Medulla oblongata (tissue), 1 donor: ENCODE measurements around the gene SMIM30.

Source experiments
- DNase-seq: peaks from one replicate; pipeline ENCODE4 v3.0.0-alpha.2; 2015; ENCODE audit errors: extremely low spot score

Gene SMIM30

DNA sequence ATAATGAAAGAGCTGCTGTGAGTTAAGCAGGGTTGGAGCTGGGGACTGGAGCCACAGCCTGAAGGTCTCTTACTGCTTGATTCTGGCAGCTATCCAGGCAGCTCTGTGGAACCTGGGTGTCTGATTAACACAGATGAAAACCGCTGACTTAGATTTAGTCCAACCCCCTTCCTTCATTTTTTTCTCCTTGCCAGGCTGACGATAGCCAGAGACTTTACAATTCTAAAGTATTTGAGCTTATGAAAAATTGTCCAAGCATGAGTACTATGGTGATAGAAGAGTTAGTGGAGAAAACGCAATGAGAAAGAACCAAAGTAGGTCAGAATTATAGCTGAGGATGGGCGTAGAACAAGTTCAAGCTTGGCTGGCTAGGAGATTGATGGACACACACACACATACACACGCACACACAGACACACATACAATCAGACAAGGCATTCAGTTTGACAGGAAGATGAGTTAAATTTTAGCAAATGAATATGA, 18.2 kb downstream of the SMIM30 start:
- DNase-seq = no peak

DNA sequence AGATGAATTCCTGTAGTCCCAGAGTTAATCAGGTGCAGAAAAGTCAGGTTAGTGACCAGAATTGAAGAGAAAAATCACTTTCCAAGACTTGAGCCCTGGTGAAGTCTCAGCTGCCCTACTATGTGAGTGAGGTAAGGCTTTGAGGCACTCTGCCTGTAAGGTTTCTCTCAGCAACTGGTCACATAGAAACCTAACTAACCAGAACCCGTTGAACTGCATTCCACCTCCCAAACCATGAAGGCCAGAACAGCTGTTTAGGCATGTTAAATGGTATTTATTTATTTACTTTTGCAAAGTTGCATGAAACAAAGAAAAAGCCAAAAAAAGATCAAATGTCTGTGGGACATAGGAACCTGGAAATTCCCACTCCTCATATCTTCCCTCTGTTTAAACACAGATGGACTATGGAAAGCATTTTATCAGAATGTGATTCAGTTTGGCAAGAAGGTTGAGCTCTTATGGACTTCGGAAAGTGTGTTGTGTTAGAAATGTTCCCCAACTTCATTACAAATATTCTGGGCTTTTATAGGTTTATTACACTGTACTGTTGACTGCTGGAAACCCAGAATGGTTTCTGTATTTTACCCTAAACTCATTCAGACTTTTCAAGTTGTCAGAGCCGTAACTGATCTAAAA, 19.0 kb downstream of the SMIM30 start:
- DNase-seq = no peak

DNA sequence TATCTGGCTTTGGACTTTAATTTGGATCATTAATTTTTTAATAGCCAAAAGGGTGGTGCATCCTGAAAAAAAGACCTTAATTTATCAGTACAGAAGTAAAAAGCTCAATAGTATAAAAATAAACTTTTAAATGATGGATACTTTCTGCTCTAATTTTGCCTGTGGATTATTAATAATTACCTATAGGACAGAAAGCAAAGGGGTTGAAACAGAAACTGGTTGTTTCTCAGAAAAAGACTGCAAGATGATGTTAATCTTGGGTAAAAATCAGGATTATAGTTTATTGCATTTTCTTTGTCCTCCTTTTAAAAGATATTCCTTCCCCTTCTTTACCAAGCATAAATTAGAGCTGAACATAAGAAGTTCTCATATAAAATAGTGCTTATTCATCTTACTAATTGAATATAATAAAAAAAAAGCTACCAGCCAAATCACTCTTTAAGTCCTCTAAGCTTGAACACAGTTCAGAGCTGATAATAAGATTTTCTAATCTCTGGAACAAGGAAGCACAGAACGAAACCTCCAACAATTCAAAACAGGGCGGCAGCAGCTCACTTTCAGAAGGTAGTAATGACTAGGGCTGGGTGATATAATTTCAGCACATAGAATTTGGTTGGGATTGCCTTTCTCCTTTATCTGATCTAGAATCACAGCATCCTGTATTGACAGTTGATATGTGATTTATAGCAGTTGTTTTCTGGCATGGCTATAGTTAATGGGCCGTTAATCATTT, 23.7 kb downstream of the SMIM30 start:
- DNase-seq = no peak

DNA sequence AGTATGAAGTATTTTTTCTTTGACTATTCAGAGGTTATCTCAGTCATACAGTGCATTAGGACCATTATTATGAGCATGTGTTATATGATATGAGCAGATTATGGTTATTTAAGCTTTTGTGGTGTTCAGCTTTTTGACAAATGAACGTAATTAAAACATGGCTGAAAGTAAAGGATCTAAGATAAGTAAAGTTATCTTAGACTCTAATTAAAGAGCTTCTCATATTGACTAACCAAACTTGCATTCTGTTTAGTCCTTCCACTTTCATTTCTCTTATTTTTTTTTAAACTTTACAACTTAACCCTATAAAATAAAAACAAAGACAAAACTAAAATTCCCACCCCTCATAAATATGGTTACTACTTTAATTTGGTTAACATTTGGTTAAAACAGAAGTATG, 24.8 kb downstream of the SMIM30 start:
- DNase-seq = no peak

DNA sequence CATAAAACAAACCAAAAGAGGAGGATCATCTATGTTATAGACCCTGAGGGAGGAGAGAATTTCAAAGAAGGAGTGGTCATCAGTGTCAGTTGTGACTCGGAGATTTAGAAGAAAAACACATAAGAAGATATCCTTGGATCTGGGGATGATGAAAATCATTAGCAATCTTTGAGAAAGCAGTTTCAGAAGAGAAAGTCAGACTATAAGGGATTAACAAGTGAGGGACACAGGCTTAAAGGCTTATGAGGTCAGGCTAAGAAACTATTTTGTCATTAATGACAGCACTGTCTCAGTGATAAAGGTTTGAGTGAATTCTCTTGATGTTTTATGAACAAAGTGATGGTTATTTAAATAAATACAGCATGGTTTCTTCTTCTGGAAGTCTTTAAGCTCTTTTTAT, 25.6 kb downstream of the SMIM30 start:
- no peak for DNase-seq

DNA sequence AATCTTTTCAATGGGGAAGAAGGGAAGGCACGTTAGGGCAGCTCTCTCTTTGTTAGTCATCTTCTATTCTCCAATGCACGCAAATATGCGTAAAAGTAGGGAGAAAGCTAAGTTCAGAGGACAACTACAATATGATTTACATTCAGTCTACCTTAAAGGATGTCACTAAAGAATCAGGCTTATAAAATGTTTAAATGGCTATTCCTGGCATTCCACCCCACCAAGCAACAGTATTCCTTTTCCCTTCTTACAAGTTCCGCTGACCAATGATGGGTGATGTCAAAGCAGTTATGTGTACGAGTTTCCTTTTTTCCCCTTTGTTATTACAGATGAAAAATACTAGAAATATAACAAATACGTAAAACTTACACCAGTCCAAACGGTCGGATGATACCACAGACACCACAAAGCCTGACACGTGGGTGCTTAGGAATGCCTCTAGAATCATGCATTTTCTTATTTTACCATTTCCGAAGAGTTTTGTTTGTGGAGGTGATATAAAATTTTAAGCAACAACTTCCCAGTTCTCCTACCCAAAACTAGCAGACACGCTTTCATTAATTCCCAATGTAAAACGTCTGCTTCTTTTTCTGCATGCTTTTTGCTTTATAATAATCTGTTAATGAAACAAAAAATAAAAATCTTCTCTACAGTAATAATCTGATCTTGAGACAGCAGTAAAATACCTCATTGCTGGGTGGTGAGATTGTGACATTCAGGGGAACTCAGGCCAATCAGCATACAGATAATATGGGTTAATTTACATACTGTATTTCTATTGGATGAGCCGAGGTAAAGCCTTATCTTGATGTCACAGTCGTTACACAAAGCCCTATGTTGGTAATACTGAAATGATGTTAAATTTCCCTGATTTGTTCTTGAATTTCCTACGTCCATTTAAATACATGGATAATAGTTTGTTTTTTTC, 31.0 kb downstream of the SMIM30 start:
- peak; percentile 75 for DNase-seq

DNA sequence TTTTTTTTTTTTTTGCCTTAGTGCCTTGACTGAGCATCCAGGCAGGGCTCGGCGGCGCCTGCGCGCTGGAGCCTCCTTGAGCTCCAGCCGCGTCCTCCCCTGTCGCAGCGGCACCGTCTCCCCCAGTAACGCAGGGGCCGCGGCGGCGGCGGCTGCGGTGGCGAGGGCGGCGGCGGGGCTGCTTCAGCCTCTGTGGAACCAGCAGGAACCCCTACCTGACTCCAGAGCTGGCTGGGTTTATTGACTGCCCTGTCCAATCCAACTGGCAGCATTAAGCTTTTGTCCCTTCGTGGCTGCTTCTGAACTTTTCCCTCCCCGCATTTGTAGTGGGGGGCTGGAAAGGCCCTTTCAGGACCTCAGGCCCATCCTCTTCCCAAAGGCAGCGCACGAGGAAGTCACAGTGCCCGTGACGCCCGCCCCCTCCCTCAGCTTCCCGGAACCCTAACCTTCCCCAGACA, 31.9 kb downstream of the SMIM30 start, which contains the start of gene GPR85:
TSS of gene GPR85 (minus strand) at position 397 of the 458 bp plus-strand sequence. CDS start 2,106 bp downstream, outside the sequence.
- peak; percentile 59 for DNase-seq

DNA sequence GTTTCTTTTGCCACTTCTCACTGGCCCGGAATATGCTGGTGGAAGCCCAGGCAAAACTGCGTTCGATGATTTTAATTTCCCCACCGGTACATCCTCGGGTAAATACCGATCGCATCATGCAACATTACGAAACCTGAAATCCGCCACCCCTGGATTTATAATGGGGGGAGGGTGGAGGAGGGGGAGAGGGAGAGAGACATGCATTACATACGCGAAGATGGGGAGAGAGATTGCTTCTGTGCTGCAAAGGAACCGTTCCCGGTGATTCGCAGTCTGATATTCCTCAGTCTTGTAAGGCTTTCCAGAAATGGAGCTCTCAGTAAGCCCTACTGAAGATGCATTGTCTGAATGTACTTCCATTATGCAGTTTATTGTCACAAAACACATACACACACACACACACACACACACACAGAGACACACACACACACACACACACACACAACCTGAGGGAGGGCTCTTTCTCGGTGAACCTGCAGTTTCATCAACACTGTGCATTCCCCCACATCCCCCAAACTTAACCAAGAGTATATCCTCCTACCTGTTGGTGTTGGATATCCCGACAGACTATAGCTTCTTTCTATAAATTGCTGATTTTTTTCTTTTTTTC, 32.5 kb downstream of the SMIM30 start:
- DNase-seq = peak; percentile 15

DNA sequence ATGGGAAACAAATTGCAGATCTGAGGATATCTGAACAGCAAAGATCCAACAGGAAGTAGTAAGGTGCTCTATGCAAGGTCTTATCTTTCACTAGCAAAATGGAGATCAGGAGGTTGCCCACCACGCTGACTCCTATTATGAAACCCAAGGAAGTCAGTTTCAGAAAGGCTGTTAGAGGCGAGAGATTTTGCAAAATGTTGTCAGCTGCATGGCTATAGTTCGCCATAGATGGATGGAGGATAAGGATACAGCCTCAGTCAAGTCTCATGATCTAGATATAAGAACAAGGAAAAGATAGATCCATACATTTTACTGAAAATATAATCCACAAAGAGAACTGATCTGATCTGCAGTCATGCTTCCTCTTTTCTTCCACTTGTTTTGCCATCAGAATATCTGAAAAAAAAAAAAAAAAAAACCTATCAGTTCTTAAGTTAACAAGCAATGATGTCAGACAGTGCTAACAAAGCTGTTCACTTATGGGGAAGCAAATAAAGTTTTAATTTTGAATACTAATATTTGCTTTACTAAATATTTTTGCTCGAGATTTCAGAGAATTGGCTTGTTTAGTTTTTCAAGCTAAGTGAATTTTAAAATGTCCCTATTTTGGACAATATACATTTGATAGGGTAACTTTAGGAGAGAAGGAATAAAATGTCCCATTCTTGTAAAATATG, 33.7 kb downstream of the SMIM30 start:
- DNase-seq = no peak

DNA sequence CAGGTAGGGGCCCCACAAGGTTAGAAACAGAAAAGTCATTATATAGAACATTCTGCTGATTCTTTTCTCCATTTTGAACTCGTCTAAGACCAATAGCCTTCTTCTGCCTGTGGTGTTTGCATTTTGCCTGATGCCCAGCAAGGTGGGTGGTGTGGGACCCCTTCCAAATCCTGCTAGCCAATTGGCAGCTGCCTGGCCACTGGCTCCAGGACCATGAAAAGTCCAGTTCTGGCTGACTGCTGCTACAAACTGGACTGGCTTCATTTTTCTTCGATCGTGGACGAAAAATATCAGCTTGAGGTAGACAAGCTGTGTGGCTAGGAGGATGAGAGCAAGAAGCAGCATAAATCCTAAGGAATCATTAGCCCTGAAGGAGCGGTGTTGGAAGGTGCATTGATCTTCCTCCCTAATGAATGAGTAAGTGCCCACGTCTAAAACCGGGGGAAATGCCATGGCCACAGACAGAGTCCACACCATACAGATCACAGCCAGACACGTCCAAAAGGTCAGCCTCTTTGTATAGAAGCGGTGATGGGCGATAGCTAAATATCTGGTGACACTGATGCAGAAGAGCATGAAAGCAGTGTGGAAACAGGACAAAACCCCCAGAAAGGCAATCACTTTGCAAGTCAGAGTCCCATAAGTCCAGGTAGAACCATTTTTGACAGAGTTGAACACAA, 34.4 kb downstream of the SMIM30 start:
- DNase-seq = no peak

DNA sequence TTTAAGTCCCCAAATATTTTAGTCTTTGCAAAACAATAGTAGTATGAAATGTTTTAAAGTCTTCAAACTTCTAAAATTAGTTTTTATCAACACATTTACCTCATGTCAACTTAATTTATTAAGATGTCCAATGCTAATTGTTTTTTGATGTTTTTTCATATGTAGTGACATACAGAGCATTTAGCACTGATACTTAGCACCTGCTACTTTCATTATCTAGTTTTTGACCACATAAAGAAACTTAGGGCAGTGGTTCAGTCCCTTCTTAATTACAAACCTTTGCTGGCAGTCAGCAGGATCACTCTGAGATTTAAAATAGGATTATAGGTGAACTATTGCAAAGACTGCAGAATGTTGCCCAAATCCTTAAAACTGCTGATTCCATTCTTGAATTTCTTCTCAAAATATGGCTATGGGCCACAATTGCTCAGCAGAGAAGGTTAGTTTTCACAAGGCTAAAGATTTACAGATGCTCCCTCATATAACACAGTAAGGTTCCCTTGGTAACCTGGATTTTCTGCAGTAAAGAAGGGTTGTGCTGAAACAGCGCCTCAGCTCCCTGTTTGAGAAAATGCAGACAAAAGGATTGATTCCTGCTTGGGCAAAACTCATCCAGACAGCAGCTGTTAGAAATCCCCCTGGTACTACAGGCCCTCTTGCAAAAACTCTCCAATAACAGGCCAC, 35.1 kb downstream of the SMIM30 start:
- no peak for DNase-seq

DNA sequence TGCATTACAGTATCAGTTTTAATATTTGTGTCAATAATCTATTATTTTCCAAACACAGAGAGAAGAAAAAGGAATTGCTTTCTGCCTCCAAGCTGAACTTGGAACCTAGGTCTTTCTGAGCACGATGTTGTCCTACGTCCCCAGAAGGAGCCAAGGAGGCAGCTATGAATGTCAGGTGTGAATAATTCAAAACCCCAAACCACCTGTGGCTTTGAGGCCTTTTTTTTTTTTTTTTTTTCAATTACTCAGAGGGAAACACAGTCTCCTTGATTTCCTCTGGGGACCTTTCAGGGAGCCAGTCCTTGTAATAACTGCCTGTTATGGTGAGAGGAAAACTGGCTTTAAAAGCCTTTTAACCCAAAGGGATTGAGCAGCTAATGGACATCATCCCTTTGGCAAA, 40.0 kb downstream of the SMIM30 start:
- DNase-seq = no peak

DNA sequence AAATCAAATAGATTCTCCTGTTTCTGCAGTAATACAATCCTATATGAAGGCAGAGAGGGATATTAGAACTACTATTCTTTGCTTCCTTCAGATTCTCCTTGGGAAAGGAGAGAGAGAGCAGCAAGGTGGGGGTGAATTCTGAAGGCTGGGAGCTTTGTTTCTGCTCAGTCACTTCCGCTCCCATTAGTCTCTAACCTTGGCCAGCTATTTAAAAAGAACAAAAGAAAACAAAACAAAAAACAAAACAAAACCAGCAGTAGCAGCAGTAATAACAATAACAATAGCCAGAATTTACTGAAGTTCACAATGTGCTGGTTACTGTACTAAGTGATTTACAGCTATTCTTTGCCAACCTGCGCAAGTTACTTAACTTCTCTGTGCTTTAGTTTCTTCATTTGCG, 41.7 kb downstream of the SMIM30 start:
- DNase-seq = no peak

DNA sequence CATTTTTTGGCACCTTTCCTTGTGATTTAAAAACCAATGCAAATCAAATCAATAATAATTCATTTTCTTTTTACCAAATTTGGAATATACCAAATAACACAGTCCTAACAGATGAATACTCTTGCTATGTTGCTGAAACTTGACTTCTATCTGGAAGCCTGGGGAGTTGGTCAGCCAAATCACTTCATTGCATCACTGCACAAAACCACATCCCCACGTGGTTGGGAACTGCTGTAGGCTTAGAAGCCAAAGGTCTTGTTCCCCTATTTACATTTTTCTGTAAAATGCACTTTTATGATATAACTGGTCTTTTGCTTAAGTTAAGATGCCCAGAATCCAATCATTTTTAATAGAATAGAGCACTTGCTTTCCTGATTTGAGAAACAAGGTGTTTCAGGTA, 46.9 kb downstream of the SMIM30 start:
- DNase-seq = peak; percentile 29
